ENCODE data around the gene ATOX1.

ATOX1 gene

GRCh38 chr5:151737431-151737830 is 21.0 kb downstream of the ATOX1 start:
- H3K9ac ChIP-seq, result no peak overlapping the region
- peaks cover 9% of the 10 kb centered on the region for H3K4me1 ChIP-seq (ENCODE audit: low read depth, poor library complexity, severe bottlenecking)
- no peaks in the 10 kb centered on the region for H4K20me1 ChIP-seq (ENCODE audit: insufficient read depth)
- H3K4me3 ChIP-seq (IDR thresholded peaks at IDR 0.05; ENCODE audit: insufficient read depth, low read depth, low read length), result no peak overlapping the region
- H2AFZ ChIP-seq (ENCODE audit: low read depth), result no peak overlapping the region
- no peaks in the 10 kb centered on the region for H3K79me2 ChIP-seq (ENCODE audit: insufficient read depth, low read depth)
- no peaks in the 10 kb centered on the region for H3K27me3 ChIP-seq (ENCODE audit: insufficient read depth, low read depth)
- no peak for TF ChIP-seq CTCF (conservative IDR thresholded peaks at IDR 0.05; ENCODE audit: low read depth, low read length)
- H3K36me3 ChIP-seq (ENCODE audit: insufficient read depth), result no peaks in the 10 kb centered on the region
- H3K4me2 ChIP-seq, result no peak overlapping the region
- H3K27ac ChIP-seq, result no peak overlapping the region

- Histone ChIP-seq H3K4me1 (ENCODE audit: low read depth, poor library complexity, severe bottlenecking) (peaks cover 3% of the 10 kb centered on the region), H2AFZ (ENCODE audit: low read depth) (no peak overlapping the region), H3K27ac (no peak overlapping the region), H3K4me2 (no peak overlapping the region), H3K36me3 (ENCODE audit: insufficient read depth) (no peaks in the 10 kb centered on the region), H3K79me2 (ENCODE audit: insufficient read depth, low read depth) (no peaks in the 10 kb centered on the region), H3K4me3 (IDR thresholded peaks at IDR 0.05; ENCODE audit: insufficient read depth, low read depth, low read length) (no peak overlapping the region), H3K9ac (no peak overlapping the region), H4K20me1 (ENCODE audit: insufficient read depth) (no peaks in the 10 kb centered on the region), H3K27me3 (ENCODE audit: insufficient read depth, low read depth) (no peaks in the 10 kb centered on the region)
- TF ChIP-seq CTCF (conservative IDR thresholded peaks at IDR 0.05; ENCODE audit: low read depth, low read length), result no peak
Measured at GRCh38 chr5:151735646-151736045, 22.8 kb downstream of the ATOX1 start.

GRCh38 chr5:151734064-151734408 is 24.4 kb downstream of the ATOX1 start:
- Histone ChIP-seq H3K4me1 (ENCODE audit: low read depth, poor library complexity, severe bottlenecking) (no peaks in the 10 kb centered on the region), H3K79me2 (ENCODE audit: insufficient read depth, low read depth) (no peaks in the 10 kb centered on the region), H3K36me3 (ENCODE audit: insufficient read depth) (no peaks in the 10 kb centered on the region), H3K27ac (no peak overlapping the region), H3K4me3 (IDR thresholded peaks at IDR 0.05; ENCODE audit: insufficient read depth, low read depth, low read length) (no peak overlapping the region), H3K4me2 (no peak overlapping the region), H2AFZ (ENCODE audit: low read depth) (no peak overlapping the region), H3K27me3 (ENCODE audit: insufficient read depth, low read depth) (no peaks in the 10 kb centered on the region), H3K9ac (no peak overlapping the region), H4K20me1 (ENCODE audit: insufficient read depth) (no peaks in the 10 kb centered on the region)
- no peak for TF ChIP-seq CTCF (conservative IDR thresholded peaks at IDR 0.05; ENCODE audit: low read depth, low read length)

- Histone ChIP-seq H3K4me3 (IDR thresholded peaks at IDR 0.05; ENCODE audit: insufficient read depth, low read depth, low read length) (no peak overlapping the region), H2AFZ (ENCODE audit: low read depth) (no peak overlapping the region), H3K27ac (no peak overlapping the region), H4K20me1 (ENCODE audit: insufficient read depth) (no peaks in the 10 kb centered on the region), H3K36me3 (ENCODE audit: insufficient read depth) (no peaks in the 10 kb centered on the region), H3K4me2 (no peak overlapping the region), H3K27me3 (ENCODE audit: insufficient read depth, low read depth) (no peaks in the 10 kb centered on the region), H3K79me2 (ENCODE audit: insufficient read depth, low read depth) (no peaks in the 10 kb centered on the region), H3K9ac (no peak overlapping the region), H3K4me1 (ENCODE audit: low read depth, poor library complexity, severe bottlenecking) (no peaks in the 10 kb centered on the region)
- TF ChIP-seq CTCF (conservative IDR thresholded peaks at IDR 0.05; ENCODE audit: low read depth, low read length), result no peak
Measured at GRCh38 chr5:151733358-151734063, 24.9 kb downstream of the ATOX1 start.
